IPS-15b (cell line): ENCODE measurements around the gene ATG101.

Experiments
- H3K27me3 ChIP-seq: one replicate; pipeline ENCODE4 v1.6.1; 2013; ENCODE audit warnings: low read length; ENCODE audit not compliant: control insufficient read depth, insufficient read depth
- H3K36me3 ChIP-seq: one replicate; pipeline ENCODE4 v1.6.1; 2013; ENCODE audit warnings: low read length; ENCODE audit not compliant: control insufficient read depth, insufficient read depth
- H3K4me1 ChIP-seq: one replicate; pipeline ENCODE4 v1.6.1; 2013; ENCODE audit warnings: mild to moderate bottlenecking, low read length; ENCODE audit not compliant: control insufficient read depth, insufficient read depth
- H3K4me3 ChIP-seq: one replicate; pipeline ENCODE4 v1.5.1; 2013; ENCODE audit warnings: low read depth, low read length
- H3K9ac ChIP-seq: one replicate; pipeline ENCODE4 v1.6.1; 2013; ENCODE audit warnings: low read depth, mild to moderate bottlenecking, low read length
- H3K9me3 ChIP-seq: one replicate; pipeline ENCODE4 v1.6.1; 2013; ENCODE audit warnings: mild to moderate bottlenecking, low read length; ENCODE audit not compliant: control insufficient read depth, insufficient read depth

Gene ATG101

DNA sequence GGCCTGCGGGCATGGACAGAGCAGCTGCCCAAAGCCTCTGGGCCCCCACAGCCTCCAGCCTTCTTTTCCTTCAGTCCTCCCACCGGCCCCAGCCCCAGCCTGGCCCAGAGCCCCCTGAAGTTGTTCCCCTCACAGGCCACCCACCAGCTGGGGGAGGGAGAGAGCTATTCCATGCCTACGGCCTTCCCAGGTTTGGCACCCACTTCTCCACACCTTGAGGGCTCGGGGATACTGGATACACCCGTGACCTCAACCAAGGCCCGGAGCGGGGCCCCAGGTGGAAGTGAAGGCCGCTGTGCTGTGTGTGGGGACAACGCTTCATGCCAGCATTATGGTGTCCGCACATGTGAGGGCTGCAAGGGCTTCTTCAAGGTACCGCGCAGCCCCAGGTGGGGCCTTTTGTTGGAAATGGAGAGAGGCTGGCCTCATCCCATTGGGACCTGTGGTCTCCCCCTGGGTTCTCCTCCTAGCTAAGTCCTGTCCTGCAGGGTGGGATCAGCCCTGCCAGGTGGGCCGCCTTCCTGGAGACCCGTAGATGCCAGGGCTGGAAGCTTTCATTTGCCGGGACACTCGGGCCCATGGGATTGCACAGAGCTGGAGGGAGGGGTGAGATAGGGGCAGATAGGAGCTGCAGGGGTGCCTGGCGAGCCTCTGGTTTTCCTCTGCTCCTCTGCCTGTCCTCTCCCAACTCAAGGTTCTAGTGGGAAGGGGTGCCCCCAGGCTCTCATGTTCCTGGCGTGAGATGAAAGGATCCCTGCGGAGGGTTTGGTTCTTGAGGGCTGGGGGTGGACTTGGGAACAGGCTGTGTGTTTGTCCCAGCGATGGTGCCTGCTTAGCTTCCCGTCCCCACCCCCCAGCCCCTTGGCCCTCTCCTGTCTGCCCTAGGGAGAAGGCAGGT, 14.7 kb upstream of the ATG101 start:
- Histone ChIP-seq H3K27me3 (peaks cover 30% of the 10 kb centered on the region), H3K9me3 (no peaks in the 10 kb centered on the region), H3K9ac (no peak overlapping the region), H3K4me1 (peaks cover 8% of the 10 kb centered on the region), H3K4me3 (no peak overlapping the region), H3K36me3 (peaks cover 3% of the 10 kb centered on the region)

DNA sequence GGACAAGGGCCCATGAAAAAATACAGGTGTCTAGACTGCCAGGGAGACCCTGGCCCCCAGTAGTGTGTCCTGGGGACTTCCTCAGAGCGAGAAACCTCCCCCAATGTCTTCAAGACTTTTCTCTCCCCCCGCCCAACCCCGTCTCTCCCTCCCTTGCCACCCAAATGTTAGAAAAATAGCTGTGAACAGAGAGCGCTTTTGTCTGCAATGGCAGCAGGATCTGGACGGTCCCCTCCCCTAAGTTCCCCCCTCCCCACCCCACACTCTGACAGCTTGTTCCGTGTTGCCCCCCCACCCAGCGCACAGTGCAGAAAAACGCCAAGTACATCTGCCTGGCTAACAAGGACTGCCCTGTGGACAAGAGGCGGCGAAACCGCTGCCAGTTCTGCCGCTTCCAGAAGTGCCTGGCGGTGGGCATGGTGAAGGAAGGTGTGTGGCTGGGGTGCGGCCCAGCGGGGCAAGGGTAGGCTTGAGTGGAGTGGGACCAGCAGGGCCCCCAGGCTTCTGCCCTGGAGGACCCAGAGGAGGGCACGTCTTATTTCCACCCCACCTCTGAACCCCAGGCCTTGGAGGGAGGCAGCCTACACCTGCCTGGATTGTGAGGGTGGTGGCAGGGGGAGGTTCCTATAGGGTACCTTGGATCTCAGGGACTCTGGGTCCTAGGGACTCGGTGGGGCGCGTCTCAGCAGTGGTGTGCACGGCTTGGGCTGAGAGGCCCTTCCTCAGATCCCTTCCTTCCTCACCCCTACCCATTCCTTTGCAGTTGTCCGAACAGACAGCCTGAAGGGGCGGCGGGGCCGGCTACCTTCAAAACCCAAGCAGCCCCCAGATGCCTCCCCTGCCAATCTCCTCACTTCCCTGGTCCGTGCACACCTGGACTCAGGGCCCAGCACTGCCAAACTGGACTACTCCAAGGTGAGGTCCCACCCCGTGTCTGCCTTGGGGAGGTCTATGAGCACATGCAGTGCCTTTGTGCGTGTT, 13.8 kb upstream of the ATG101 start:
- peaks cover 8% of the 10 kb centered on the region for H3K4me1 ChIP-seq
- no peak overlapping the region for H3K4me3 ChIP-seq
- no peak overlapping the region for H3K9ac ChIP-seq
- no peaks in the 10 kb centered on the region for H3K9me3 ChIP-seq
- peaks cover 3% of the 10 kb centered on the region for H3K36me3 ChIP-seq
- peaks cover 24% of the 10 kb centered on the region for H3K27me3 ChIP-seq

- Histone ChIP-seq H3K9ac (no peak overlapping the region), H3K27me3 (peaks cover 17% of the 10 kb centered on the region), H3K4me1 (peaks cover 8% of the 10 kb centered on the region), H3K36me3 (peaks cover 3% of the 10 kb centered on the region), H3K4me3 (no peak overlapping the region), H3K9me3 (no peaks in the 10 kb centered on the region)
Measured at GRCh38 chr12:52056801-52057637, 12.8 kb upstream of the ATG101 start.

GRCh38 chr12:52057638-52058576, 11.9 kb upstream of the ATG101 start:
- no peak overlapping the region for H3K9ac ChIP-seq
- peaks cover 3% of the 10 kb centered on the region for H3K36me3 ChIP-seq
- H3K4me1 ChIP-seq, result peaks cover under 1% of the 10 kb centered on the region
- peaks cover 8% of the 10 kb centered on the region for H3K27me3 ChIP-seq
- H3K9me3 ChIP-seq, result no peaks in the 10 kb centered on the region
- H3K4me3 ChIP-seq, result no peak overlapping the region

GRCh38 chr12:52058631-52059361, 11.0 kb upstream of the ATG101 start:
- H3K27me3 ChIP-seq, result no peaks in the 10 kb centered on the region
- no peak overlapping the region for H3K4me3 ChIP-seq
- H3K36me3 ChIP-seq, result peaks cover 3% of the 10 kb centered on the region
- H3K9ac ChIP-seq, result no peak overlapping the region
- H3K9me3 ChIP-seq, result no peaks in the 10 kb centered on the region
- no peaks in the 10 kb centered on the region for H3K4me1 ChIP-seq

GRCh38 chr12:52059582-52060497, 9.9 kb upstream of the ATG101 start:
- H3K4me3 ChIP-seq, result no peak overlapping the region
- H3K9me3 ChIP-seq, result no peaks in the 10 kb centered on the region
- no peak overlapping the region for H3K9ac ChIP-seq
- H3K4me1 ChIP-seq, result no peaks in the 10 kb centered on the region
- peaks cover 1% of the 10 kb centered on the region for H3K36me3 ChIP-seq
- no peaks in the 10 kb centered on the region for H3K27me3 ChIP-seq

DNA sequence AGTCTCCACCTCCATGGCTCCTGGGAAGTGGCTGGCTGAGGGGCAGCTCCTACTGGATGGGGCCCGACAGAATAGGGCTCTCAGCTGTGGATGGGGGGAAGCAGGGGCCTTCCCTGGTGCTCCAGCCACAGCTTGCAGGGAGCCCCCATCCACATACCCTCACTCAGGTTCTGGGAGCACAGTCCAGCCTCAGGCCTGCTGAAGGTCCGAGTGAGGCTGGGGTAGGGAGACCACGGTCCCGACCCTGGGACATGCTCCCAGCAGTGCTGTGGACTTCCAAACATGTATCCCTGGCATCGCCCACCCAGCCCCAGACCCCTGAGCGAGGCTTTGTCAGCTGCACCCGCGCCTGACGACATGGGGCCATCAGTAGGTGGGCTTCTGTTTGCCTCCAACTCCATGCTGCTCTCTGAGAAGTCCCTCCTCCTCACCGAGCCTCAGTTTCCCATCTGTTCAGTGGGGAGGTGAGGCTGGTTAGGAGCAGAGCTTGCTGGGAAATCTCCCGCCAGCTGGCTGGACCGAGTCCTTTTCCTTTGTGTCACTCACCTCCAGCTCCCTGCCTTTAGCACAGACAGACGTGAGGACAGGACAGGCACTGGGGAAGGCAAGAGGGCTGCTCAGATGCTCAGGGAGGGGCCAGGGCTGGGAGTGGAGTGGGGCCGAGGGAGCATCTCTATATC, 9.1 kb upstream of the ATG101 start:
- Histone ChIP-seq H3K9me3 (no peaks in the 10 kb centered on the region), H3K36me3 (no peaks in the 10 kb centered on the region), H3K4me1 (no peaks in the 10 kb centered on the region), H3K27me3 (no peaks in the 10 kb centered on the region), H3K9ac (no peak overlapping the region), H3K4me3 (no peak overlapping the region)

DNA sequence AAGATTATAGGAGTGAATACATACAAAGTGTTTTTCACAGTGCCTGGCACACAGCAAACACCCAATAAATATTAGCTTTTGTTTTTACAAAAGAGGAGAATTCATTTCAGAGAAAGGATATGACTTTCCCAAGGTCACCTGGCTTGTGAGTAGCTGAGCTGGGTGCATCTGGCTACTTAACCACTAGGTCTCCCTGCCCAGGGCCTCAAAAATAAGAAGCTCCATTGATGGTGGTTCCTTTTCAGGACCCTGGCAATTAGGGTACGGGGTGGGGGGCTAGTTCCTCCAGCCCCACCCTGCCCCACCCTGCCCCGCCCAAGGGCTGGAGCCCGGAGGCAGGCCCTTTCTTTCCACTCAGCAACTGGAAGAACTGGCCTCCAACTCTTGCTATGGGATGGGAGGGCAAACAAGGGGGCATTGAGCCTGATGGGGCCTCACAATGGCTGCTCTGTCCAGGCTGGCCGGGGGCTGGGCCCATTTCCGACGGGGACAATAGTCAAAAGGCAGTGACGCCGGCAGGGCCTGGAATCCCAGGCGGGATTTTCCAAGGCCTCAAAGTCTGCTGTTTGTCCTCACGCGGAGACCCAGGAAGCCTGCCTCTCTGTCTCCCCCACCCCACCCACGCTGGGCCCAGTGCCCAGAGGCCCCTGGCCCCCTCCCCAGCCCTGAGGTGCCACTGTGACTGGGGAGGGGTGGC, 8.2 kb upstream of the ATG101 start:
- Histone ChIP-seq H3K9me3 (no peaks in the 10 kb centered on the region), H3K36me3 (no peaks in the 10 kb centered on the region), H3K9ac (no peak overlapping the region), H3K27me3 (peaks cover 6% of the 10 kb centered on the region), H3K4me1 (no peaks in the 10 kb centered on the region), H3K4me3 (no peak overlapping the region)
